Nephron progenitor cell (in vitro differentiated cells): ENCODE data around the gene AOAH.

Experiments
- DNase-seq: peaks from one replicate; pipeline ENCODE4 v3.0.0; 2021
- H3K27ac Mint-ChIP-seq: 2 replicates; pipeline ENCODE4 v1.8.0; 2021; ENCODE audit warnings: mild to moderate bottlenecking, moderate library complexity, mixed read lengths
- H3K27me3 Mint-ChIP-seq: 2 replicates; pipeline ENCODE4 v1.8.0; 2021; ENCODE audit warnings: mild to moderate bottlenecking, low read depth, mixed read lengths; ENCODE audit not compliant: poor library complexity
- H3K36me3 Mint-ChIP-seq: 2 replicates; pipeline ENCODE4 v1.8.0; 2021; ENCODE audit warnings: low read depth, mixed read lengths
- H3K4me1 Mint-ChIP-seq: 2 replicates; pipeline ENCODE4 v1.8.0; 2021; ENCODE audit warnings: mixed read lengths
- H3K4me3 Mint-ChIP-seq: 2 replicates; pipeline ENCODE4 v1.8.0; 2021; ENCODE audit warnings: mild to moderate bottlenecking, moderate library complexity, mixed read lengths
- H3K9me3 Mint-ChIP-seq: 2 replicates; pipeline ENCODE4 v1.8.0; 2021; ENCODE audit warnings: mild to moderate bottlenecking, moderate library complexity, mixed read lengths
- TF ChIP-seq, protein P1 (sequence below): fragments of 200-600 bp; sonication (generic); IDR thresholded peaks from 2 replicates; pipeline ENCODE4 v1.5.0; 2021; ENCODE audit warnings: antibody characterized with exemption

The AOAH gene

DNA sequence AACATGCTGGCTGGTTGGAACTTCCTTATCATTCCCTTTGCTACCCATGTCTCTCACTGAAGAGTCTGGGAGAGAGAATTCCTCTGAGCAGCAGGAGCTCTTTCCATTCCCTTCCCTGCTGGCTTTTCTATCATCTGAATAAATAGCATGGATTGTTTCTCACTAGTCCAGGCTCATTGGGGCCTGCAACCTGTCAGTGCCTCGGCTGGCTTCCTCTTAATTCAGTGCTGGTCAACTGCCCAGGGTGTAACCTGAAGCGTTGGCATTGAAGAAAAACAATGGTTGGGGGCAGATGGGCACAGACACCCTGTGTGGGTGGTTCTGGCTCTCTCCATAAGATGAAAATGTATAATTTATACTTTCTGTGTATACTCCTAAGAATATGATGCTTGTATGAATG, 179.0 kb downstream of the AOAH start:
- H3K27ac Mint-ChIP-seq, result no peak overlapping the region
- TF ChIP-seq, protein P1, sequence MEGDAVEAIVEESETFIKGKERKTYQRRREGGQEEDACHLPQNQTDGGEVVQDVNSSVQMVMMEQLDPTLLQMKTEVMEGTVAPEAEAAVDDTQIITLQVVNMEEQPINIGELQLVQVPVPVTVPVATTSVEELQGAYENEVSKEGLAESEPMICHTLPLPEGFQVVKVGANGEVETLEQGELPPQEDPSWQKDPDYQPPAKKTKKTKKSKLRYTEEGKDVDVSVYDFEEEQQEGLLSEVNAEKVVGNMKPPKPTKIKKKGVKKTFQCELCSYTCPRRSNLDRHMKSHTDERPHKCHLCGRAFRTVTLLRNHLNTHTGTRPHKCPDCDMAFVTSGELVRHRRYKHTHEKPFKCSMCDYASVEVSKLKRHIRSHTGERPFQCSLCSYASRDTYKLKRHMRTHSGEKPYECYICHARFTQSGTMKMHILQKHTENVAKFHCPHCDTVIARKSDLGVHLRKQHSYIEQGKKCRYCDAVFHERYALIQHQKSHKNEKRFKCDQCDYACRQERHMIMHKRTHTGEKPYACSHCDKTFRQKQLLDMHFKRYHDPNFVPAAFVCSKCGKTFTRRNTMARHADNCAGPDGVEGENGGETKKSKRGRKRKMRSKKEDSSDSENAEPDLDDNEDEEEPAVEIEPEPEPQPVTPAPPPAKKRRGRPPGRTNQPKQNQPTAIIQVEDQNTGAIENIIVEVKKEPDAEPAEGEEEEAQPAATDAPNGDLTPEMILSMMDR, result no peak
- H3K36me3 Mint-ChIP-seq, result no peaks in the 10 kb centered on the region
- H3K4me3 Mint-ChIP-seq, result no peak overlapping the region
- peaks cover 3% of the 10 kb centered on the region for H3K27me3 Mint-ChIP-seq
- no peaks in the 10 kb centered on the region for H3K9me3 Mint-ChIP-seq
- no peak for DNase-seq
- H3K4me1 Mint-ChIP-seq, result no peaks in the 10 kb centered on the region

- TF ChIP-seq, protein P1, result no peak
- DNase-seq, result no peak
- Mint-ChIP-seq H3K36me3 (no peaks in the 10 kb centered on the region), H3K4me1 (no peaks in the 10 kb centered on the region), H3K9me3 (no peaks in the 10 kb centered on the region), H3K27ac (no peak overlapping the region), H3K4me3 (no peak overlapping the region), H3K27me3 (peaks cover 2% of the 10 kb centered on the region)
These were observed 186.2 kb downstream of the AOAH start for GRCh38 chr7:36538126-36538525.

- H3K27me3 Mint-ChIP-seq, result peaks cover 2% of the 10 kb centered on the region
- no peak overlapping the region for H3K27ac Mint-ChIP-seq
- H3K36me3 Mint-ChIP-seq, result no peaks in the 10 kb centered on the region
- no peak overlapping the region for H3K4me3 Mint-ChIP-seq
- no peaks in the 10 kb centered on the region for H3K4me1 Mint-ChIP-seq
- TF ChIP-seq, protein P1, result no peak
- no peak for DNase-seq
- no peaks in the 10 kb centered on the region for H3K9me3 Mint-ChIP-seq
These were observed 188.2 kb downstream of the AOAH start for GRCh38 chr7:36535866-36536664.

DNA sequence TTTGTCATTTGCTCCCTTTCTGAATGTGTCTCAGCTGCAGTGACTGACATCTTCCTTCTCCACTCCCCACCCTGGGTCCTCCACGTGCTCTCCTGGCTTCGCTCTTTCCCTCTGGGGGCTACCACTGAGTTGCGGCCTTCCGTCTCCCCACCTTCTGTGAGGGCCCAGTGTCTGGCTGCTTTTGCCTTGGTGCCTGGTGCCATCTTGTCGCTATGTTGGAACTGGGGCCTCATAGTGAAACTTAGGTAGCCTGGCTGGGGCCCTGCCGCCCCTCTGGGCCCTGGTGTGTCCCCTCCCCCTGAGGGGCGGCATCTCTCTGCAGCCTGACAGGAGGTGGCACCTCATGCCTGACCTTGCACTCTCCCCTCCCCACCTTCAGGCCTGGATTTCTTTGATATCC, 190.6 kb downstream of the AOAH start:
- no peak for DNase-seq
- TF ChIP-seq, protein P1, result no peak
- H3K4me3 Mint-ChIP-seq, result no peak overlapping the region
- H3K9me3 Mint-ChIP-seq, result no peaks in the 10 kb centered on the region
- no peak overlapping the region for H3K27ac Mint-ChIP-seq
- H3K4me1 Mint-ChIP-seq, result no peaks in the 10 kb centered on the region
- H3K36me3 Mint-ChIP-seq, result no peaks in the 10 kb centered on the region
- peaks cover under 1% of the 10 kb centered on the region for H3K27me3 Mint-ChIP-seq

DNA sequence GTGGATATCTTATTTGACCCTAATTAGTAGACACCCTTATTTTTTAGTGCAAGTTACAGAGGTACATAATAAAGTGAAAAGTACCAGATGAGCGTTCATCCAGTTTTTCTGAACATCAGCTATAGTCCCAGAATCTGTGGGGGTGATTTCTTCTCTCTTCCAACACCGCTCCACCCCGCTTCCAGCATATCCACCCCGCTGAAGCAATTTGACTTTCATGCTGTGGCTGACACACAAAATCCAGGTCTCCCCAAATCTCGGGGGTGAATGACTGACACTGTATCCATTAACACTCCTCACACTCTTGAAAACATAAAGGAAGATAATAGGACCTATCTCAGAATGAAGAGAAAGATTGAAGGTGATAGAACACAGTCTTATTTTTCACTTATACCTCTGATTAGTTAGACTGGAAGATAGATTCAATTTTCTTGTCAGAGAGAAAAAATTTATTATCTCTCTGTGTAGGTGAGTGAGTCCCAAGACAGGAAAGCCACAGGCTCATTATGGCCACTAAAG, 191.3 kb downstream of the AOAH start:
- no peak for DNase-seq
- Mint-ChIP-seq H3K9me3 (no peaks in the 10 kb centered on the region), H3K27ac (no peak overlapping the region), H3K4me3 (no peak overlapping the region), H3K36me3 (no peaks in the 10 kb centered on the region), H3K27me3 (no peaks in the 10 kb centered on the region), H3K4me1 (no peaks in the 10 kb centered on the region)
- TF ChIP-seq, protein P1, result no peak

GRCh38 chr7:36531951-36532350, 192.3 kb downstream of the AOAH start:
- no peak for DNase-seq
- H3K9me3 Mint-ChIP-seq, result no peaks in the 10 kb centered on the region
- H3K4me1 Mint-ChIP-seq, result no peaks in the 10 kb centered on the region
- H3K36me3 Mint-ChIP-seq, result no peaks in the 10 kb centered on the region
- H3K27me3 Mint-ChIP-seq, result no peaks in the 10 kb centered on the region
- H3K4me3 Mint-ChIP-seq, result no peak overlapping the region
- TF ChIP-seq, protein P1, result no peak
- no peak overlapping the region for H3K27ac Mint-ChIP-seq
